GM19240 (cell line): ENCODE results near the gene CDX1.
"Not testable (repeated sequence)": the region's sequence is repeated elsewhere in the genome, so short reads cannot be mapped to it uniquely, and the experiment has no call there.

Experiments used
- DNase-seq: peaks from one replicate; pipeline ENCODE4 v3.0.0; 2011; ENCODE audit warnings: low spot score; ENCODE audit not compliant: insufficient read length

The CDX1 gene

DNA sequence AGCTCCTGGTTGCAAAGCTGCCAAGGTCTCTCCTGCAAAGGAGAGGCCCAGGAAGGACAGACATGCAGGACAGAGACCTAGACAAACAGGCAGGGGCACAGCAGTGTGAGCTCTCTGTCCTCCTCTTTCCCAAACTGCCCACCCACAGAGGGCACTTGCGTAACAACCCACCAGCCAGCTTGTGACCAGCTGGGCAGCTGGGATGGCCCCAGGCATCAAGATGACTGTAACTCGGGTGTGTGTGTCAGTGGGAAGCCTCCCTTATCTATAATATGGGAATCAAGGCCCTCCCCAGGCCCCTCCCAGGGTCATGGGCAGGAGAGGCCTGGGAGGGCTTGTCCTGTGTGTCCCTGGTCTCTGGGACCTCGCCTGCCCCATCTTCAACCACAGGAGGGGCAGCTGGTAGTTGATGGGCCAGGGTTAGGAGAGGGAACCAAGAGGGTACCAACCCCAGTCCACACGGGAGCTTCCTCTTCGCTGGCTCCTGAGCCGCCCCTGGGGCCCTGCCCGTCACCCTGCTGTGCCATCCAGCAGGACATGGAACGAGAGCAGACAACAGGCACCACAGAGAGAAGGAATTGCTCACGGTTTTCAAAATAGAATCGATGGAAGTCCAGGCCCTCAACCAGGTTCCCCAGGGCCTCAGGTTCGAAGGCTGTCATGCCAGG, 61.2 kb downstream of the CDX1 start:
- DNase-seq: no peak

DNA sequence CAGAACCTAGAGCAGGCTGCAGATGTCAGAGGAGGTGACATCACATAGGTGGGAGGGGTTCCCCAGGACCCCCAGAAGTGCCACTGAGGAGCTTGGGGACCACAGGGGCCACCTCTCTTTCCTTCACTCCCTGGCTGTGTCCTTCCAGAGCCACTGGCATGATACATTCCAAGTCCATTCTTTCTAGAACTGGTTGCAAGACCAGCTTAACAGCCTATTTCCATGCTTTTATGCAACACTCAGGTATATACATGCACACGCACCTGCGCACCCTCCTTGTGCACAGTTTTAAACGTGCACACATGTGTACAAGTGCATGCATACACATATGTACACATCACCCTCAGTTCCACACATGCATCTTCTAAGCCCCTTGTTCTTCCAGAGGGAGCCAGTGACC, 63.0 kb downstream of the CDX1 start:
- DNase-seq: no peak

DNA sequence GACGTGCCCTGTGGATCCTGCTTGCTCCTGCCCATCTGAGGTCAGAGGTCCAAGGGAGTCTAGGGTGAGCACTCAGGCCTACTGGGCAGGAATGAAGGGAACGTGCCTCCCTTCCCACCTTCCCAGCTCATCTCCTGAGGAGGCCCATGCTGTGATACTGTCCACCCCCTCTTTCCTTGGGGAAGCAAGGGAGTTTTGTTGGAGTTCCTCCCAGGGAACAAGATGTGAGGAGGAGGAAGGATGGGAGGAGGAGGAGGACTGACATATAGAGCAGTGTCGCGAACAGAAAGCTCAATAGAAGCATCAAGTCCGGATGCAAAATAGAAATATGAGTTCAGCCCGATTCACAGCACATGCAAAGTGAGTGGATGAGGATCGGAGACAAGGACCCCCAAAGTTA, 64.3 kb downstream of the CDX1 start:
- no peak for DNase-seq

DNA sequence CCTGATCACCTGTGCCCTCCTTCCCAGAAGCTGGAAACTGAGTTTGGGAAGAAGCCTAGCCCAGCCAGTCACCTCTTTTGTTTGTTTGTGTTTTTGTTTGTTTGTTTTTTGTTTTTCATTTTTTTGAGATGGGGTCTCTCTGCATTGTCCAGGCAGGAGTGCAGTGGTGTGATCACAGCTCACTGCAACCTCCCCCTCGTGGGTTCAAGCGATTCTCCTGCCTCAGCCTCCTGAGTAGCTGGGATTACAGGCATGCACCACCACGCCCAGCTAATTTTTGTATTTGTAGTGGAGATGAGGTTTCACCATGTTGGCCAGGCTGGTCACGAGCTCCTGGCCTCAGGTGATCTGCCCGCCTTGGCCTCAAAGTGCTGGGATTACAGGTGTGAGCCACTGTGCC, 67.1 kb downstream of the CDX1 start:
- DNase-seq: not testable (repeated sequence)
